ENCODE data around the gene FADS6.

GRCh38 chr17:74922172-74922571, 28.7 kb upstream of the FADS6 start:
- TF ChIP-seq POLR2AphosphoS5 (IDR thresholded peaks at IDR 0.05; ENCODE audit: low read depth, low read length) (no peak), TAF1 (IDR thresholded peaks at IDR 0.05; ENCODE audit: borderline replicate concordance, insufficient read depth, low read length) (no peak)
